GM21619 (cell line): ENCODE results near the gene EXOC3L1.

Experiments
- ATAC-seq: cut with Tn5 transposase; IDR thresholded peaks from one replicate; pipeline ENCODE4 v1.9.1; 2021; ENCODE audit not compliant: unreplicated experiment

EXOC3L1 gene

GRCh38 chr16:67150047-67150832 is 39.7 kb downstream of the EXOC3L1 start:
- peak; percentile 34 for ATAC-seq

GRCh38 chr16:67149276-67150046 is 40.5 kb downstream of the EXOC3L1 start:
- no peak for ATAC-seq

DNA sequence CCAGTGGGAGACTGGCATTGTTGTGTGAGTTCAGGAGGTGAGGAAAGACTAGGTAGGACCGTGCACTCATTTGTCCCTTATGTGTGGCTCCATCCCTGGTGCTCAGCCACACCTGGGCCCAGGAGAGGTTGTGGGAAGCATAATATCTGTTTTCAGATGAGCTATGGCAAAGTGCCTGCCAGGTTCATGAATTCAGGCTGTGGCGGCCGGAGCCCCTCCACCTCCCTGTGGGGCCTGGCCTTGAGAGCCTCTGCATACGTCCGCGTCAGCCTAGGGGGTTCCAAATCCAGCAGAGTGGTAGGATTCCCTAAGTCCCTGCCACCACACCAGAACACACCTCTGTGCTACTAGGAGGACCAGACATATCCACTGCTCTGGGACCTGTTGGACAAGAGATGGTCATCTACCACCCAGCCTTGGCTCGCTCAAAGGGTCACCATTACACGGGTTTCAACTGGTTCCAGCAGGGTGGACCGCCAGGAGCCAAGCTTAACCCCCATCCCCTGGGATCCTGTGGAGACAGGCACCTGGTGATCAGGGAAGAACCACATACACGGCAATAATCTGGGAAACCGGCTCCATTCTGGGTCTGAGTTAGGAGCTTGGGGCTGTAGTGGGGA is 41.2 kb downstream of the EXOC3L1 start:
- no peak for ATAC-seq

GRCh38 chr16:67148221-67148620 is 41.7 kb downstream of the EXOC3L1 start:
- no peak for ATAC-seq

DNA sequence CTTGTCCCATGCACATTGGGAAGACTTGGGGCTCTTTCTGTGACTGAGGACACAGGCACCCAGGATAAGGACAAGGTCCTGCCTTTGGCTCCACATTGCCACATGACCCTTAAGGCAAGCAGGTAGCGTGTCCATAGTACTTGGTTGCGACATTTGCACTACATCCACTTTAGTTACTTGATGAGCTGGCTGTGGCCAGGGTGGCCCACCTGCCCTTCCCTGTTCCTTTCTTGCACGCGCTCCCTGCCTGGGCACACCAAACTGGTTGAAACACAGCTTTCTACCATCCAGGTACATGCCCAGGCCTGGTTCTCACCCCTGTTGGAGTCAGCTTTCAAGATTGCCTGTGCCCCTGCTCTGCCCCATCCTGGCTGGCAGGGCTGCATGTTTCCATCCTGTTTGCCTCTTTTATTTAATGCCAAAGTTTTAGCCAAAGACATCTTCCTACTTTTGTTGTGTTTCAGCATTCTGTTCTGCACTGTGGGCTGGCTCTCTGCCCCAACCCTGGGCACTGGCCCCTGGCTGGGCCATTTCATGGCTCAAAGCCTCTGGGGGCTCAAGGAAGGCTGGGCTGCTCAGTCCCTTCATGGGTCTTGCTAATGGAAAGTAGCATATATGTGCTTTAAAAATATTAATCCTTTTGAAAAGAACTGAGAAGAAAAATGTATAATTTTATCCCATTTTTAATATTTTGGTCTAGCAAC is 42.3 kb downstream of the EXOC3L1 start:
- ATAC-seq: no peak

- ATAC-seq: no peak
Observed at GRCh38 chr16:67146523-67147357, 43.2 kb downstream of the EXOC3L1 start.

- no peak for ATAC-seq
Observed at GRCh38 chr16:67145746-67146145, 44.2 kb downstream of the EXOC3L1 start.

- no peak for ATAC-seq
Observed at GRCh38 chr16:67144943-67145342, 45.0 kb downstream of the EXOC3L1 start.

- no peak for ATAC-seq
Observed at GRCh38 chr16:67142342-67142741, 47.6 kb downstream of the EXOC3L1 start.

GRCh38 chr16:67141391-67141790 is 48.5 kb downstream of the EXOC3L1 start:
- ATAC-seq: no peak

- no peak for ATAC-seq
Observed at GRCh38 chr16:67137605-67138004, 52.3 kb downstream of the EXOC3L1 start.
